Duodenal mucosa (tissue), 2 donors: ENCODE results near the gene PPP2R2D.

ENCODE experiments used
- H3K27ac ChIP-seq: one replicate; pipeline ENCODE4 v1.7.0; 2013; ENCODE audit warnings: low read depth, low read length
- H3K27me3 ChIP-seq, 2 donors: one replicate each; pipeline ENCODE4 v1.7.0; 2013; ENCODE audit warnings: low read length in 2 of 2, control low read depth in 1 of 2; ENCODE audit not compliant: insufficient read depth in 2 of 2, control insufficient read depth in 1 of 2
- H3K36me3 ChIP-seq, 2 donors: one replicate each; pipeline ENCODE4 v1.7.0; 2013; ENCODE audit warnings: low read length in 2 of 2, control low read depth in 1 of 2; ENCODE audit not compliant: insufficient read depth in 2 of 2, control insufficient read depth in 1 of 2
- H3K4me1 ChIP-seq, 2 donors: one replicate each; pipeline ENCODE4 v1.7.0; 2013; ENCODE audit warnings: low read length in 2 of 2, control low read depth in 1 of 2; ENCODE audit not compliant: insufficient read depth in 2 of 2, control insufficient read depth in 1 of 2
- H3K4me3 ChIP-seq, 2 donors: one replicate each; pipeline ENCODE4 v1.7.0; 2013; ENCODE audit warnings: low read length in 2 of 2, low read depth in 1 of 2
- H3K9ac ChIP-seq, 2 donors: one replicate each; pipeline ENCODE4 v1.7.0; 2013; ENCODE audit warnings: low read length in 2 of 2, low read depth in 1 of 2
- H3K9me3 ChIP-seq, 2 donors: one replicate each; pipeline ENCODE4 v1.7.0; 2013; ENCODE audit warnings: low read length in 2 of 2, control low read depth in 1 of 2; ENCODE audit not compliant: control insufficient read depth in 1 of 2

Gene PPP2R2D

DNA sequence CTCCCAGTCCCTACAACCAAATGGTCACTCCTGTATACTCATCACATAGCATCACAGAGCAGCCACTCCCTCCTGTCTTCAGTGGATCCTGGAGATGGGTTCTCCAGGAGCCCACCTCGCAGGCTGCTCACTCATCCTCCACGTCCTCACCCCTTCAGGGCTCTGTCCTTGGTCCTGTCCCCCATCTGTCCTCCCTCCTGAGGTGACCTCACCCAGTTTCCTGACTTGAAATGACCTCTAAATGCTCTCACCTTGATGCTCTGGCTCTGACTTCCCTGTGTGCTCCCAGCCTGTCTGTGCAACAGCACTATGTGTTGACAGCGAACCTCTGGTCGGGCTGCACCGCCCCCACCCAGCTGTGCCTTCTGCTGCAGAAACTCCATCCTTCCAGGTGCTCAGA is 2.1 kb upstream of the PPP2R2D start:
- H3K9ac ChIP-seq: no peak overlapping the region
- no peaks in the 10 kb centered on the region for H3K36me3 ChIP-seq
- no peaks in the 10 kb centered on the region for H3K9me3 ChIP-seq
- no peak overlapping the region for H3K27ac ChIP-seq
- no peak overlapping the region for H3K4me3 ChIP-seq
- H3K4me1 ChIP-seq: peaks cover 24 to 31% of the 10 kb centered on the region in 2 donors
- H3K27me3 ChIP-seq: peaks cover 10 to 15% of the 10 kb centered on the region in 2 donors

DNA sequence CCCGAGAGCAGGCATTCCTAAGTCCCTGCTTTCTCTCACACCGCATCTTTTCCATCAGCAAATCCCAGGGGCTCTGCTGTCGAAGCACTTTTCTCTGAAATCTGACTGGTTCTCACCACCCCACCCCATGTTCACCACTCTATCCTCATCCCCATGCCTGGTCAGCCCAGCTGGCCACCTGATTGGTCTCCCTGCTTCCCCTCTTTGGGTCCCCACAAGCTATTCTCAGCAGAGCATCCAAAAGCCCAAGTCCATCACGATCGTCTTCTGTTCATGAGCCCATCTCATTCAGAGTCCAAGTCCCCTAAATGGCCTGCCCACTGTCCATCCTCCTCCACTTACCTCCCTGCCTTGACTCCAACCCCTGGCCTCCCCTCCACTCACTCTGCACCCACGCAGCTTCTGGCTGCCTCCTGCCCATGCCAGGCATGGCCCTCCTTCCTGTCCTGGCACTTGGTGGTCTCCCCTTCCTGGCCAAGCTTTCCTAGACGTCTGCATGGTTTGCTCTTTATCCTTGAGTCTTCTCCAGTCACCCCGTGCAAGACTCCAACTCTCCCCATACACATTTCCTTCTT is 1.6 kb upstream of the PPP2R2D start:
- Histone ChIP-seq H3K9ac (no peak overlapping the region), H3K27me3 (peaks cover 10 to 13% of the 10 kb centered on the region in 2 donors), H3K27ac (no peak overlapping the region), H3K36me3 (no peaks in the 10 kb centered on the region), H3K4me1 (peaks cover 26 to 33% of the 10 kb centered on the region in 2 donors), H3K4me3 (peak overlapping the region; percentile 63 to 83), H3K9me3 (no peaks in the 10 kb centered on the region)

DNA sequence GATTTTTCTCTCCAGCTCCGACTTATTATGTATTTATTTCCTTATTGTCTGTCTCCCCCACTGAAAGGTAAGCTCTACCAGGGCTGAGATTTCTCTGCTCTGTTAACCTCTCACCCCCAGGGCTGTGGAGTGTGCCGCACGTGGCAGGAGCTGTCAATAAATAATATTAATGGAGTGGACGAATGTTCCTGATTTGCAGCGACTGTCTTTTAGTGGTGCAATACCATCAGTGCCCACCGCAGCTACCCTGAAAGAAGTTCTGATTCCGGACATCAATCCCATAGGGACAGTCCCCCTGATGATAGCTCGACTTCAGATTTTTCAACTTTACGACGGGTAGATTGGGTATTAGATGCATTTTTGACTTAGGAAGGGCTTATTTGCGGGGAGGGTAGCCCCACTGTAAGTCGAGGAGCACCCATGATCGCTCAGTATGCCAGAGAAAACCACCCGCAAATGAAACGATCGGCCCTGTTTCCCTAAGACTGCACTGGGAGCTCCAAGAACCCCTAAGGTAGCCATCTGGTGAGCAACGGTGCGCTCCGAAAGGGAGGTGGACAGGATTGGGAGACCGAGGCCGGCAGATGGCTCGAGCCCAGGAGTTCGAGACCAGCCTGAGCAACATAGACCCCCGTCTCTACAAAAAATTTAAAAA is 986 bp upstream of the PPP2R2D start:
- H3K9me3 ChIP-seq: no peaks in the 10 kb centered on the region
- no peaks in the 10 kb centered on the region for H3K36me3 ChIP-seq
- peaks cover 10 to 13% of the 10 kb centered on the region in 2 donors for H3K27me3 ChIP-seq
- peak overlapping the region; percentile 63 to 83 for H3K4me3 ChIP-seq
- peak overlapping the region; percentile 64 to 79 for H3K9ac ChIP-seq
- H3K27ac ChIP-seq: peak overlapping the region; percentile 91
- peaks cover 31 to 39% of the 10 kb centered on the region in 2 donors for H3K4me1 ChIP-seq

DNA sequence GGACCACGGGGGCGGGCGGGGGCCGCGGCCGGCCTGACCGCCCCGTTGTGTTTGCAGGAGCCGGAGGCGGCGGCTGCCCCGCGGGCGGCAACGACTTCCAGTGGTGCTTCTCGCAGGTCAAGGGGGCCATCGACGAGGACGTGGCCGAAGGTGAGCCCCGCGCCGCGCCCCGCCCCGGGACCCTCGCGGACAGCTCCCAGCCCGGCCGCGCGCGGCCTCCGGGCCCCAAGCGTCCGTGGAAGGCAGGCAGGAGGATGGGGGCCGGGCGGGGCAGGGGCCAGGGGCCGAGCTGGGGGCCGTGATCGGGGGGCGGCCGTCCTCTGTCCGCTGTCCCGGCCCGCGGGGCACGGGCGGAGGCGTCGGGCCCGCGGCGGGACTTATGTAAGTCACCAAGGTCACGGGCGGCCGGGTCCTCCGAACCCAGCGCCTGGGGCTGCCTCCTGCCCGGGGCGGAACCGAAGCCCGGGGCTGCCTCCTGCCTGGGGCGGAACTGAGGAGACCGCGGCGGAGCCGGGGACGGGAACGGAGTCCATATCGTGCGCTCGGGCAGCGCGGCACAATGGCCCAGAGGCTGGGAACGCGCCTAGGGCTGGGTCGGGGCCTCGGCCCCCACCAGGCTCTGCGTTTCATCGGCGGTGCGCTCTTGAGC is 497 bp downstream of the PPP2R2D start:
- peak overlapping the region; percentile 82 to 88 for H3K4me3 ChIP-seq
- peak overlapping the region; percentile 82 to 87 for H3K9ac ChIP-seq
- peaks cover 0 to 12% of the 10 kb centered on the region in 2 donors for H3K36me3 ChIP-seq
- H3K27ac ChIP-seq: peak overlapping the region; percentile 91
- no peaks in the 10 kb centered on the region for H3K9me3 ChIP-seq
- peaks cover 46 to 52% of the 10 kb centered on the region in 2 donors for H3K4me1 ChIP-seq
- peaks cover 10 to 13% of the 10 kb centered on the region in 2 donors for H3K27me3 ChIP-seq

DNA sequence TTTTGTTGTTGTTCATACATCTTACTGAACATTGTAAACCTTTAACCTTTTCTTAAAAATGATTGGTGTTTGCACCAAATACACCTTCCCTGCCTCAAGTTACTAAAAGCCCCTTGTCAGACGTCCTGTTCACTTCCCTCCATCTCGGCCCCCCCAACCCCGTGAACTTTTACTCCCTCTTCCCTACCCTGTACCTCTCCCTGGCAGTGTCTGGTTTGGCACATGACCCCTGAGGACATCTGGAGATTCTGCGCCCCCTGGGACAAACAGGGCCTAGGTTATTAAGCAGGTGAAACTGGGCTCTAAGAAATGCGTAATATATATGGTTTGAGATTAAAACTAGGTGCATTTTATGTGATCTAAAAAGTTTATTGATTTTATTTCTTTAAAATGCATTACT is 1.4 kb downstream of the PPP2R2D start:
- Histone ChIP-seq H3K27ac (no peak overlapping the region), H3K4me3 (peak overlapping the region; percentile 82 to 88), H3K9ac (peak overlapping the region; percentile 82 to 87), H3K27me3 (peaks cover 10 to 13% of the 10 kb centered on the region in 2 donors), H3K36me3 (peaks cover 0 to 14% of the 10 kb centered on the region in 2 donors), H3K4me1 (peaks cover 46 to 51% of the 10 kb centered on the region in 2 donors), H3K9me3 (no peaks in the 10 kb centered on the region)

DNA sequence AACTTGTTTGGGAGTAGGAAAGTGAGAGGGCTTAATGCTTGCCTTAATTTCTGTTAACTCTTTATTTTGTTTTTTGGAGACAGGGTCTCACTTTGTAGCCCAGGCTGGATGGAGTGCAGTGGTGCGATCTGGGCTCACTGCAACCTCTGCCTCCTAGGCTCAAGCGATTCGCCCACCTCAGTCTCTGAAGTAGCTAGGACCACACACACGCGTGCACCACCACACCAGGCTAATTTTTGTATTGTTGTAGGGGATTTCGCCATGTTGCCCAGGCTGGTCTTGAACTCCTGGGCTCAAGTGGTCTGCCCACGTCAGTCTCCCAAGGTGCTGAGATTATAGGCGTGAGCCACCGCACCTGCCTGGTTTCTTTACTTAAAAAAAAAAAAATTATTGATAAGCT is 1.9 kb downstream of the PPP2R2D start:
- peaks cover 46 to 48% of the 10 kb centered on the region in 2 donors for H3K4me1 ChIP-seq
- peak overlapping the region; percentile 82 to 87 for H3K9ac ChIP-seq
- H3K27ac ChIP-seq: no peak overlapping the region
- peaks cover 10 to 13% of the 10 kb centered on the region in 2 donors for H3K27me3 ChIP-seq
- H3K9me3 ChIP-seq: no peaks in the 10 kb centered on the region
- H3K4me3 ChIP-seq: peak overlapping the region; percentile 28 to 88
- peaks cover 0 to 14% of the 10 kb centered on the region in 2 donors for H3K36me3 ChIP-seq

DNA sequence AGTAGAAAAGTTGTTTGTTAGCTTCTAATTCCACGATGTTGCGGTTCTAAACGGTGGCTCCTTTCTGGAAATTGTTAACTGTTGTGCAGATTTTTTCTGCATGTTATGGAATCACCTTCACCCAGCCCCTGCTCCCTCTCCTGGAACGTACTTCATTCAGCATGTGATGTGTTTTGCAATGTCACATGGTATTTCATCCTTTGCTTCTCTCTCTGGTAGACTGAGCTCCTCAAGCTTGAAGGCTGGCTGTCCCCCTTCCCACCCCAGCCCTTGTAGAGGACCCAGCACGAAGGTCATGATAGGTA is 4.4 kb downstream of the PPP2R2D start:
- Histone ChIP-seq H3K4me1 (peaks cover 37 to 43% of the 10 kb centered on the region in 2 donors), H3K27me3 (no peaks in the 10 kb centered on the region), H3K9ac (no peak overlapping the region), H3K4me3 (no peak overlapping the region), H3K27ac (no peak overlapping the region), H3K36me3 (peaks cover 0 to 34% of the 10 kb centered on the region in 2 donors), H3K9me3 (no peaks in the 10 kb centered on the region)

DNA sequence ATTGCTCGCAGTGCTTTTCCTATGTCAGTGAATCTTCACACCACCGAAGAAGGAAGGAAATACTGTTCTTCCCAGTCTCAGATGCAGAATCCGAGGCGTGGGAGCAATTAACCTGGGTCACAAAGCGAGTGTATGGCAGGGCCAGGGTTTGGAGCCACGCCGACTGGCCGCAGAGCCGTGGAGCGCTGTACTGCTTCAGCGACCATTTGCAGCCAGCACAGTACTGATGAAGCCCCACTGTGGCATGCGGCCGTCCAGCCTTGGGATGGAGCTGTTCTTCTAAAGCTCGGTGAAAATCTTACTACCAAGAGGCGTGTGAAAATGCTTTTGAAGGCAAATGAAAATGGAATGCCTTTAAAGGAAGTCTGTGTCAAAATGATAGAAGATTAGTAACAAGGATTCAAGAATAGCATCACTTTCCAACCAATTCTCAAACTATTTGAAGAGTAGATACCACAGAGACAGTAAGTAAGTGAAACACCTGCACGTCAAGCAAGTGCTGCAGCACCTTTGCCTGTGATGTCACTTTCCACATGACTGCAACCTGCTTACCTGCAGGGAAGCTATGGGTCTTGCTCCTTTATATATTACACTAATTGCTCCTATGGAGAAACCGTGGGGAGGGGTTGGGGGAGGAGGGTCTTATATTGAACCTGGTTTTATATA is 4.9 kb downstream of the PPP2R2D start:
- no peak overlapping the region for H3K27ac ChIP-seq
- H3K9me3 ChIP-seq: no peaks in the 10 kb centered on the region
- peaks cover 37 to 44% of the 10 kb centered on the region in 2 donors for H3K4me1 ChIP-seq
- no peaks in the 10 kb centered on the region for H3K27me3 ChIP-seq
- no peak overlapping the region for H3K4me3 ChIP-seq
- H3K9ac ChIP-seq: no peak overlapping the region
- H3K36me3 ChIP-seq: peaks cover 0 to 34% of the 10 kb centered on the region in 2 donors

DNA sequence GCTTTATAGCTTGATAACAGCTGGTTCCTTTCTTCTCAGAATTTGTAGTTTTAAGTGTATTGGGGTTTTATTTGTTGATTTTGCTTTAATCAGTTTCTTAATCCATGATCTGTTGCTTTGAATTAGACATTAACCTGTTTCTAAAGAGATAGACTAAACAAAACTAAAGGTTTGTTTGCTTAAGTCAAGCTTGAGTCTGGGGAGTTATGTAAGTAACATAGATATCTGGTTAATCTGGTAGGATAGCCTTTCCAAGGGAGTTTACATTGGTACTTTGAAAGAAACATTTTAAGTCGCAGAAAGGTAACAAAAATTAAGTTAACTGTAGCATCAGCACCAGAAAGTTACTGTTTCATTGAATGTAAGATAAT is 5.4 kb downstream of the PPP2R2D start:
- peaks cover 37 to 49% of the 10 kb centered on the region in 2 donors for H3K4me1 ChIP-seq

DNA sequence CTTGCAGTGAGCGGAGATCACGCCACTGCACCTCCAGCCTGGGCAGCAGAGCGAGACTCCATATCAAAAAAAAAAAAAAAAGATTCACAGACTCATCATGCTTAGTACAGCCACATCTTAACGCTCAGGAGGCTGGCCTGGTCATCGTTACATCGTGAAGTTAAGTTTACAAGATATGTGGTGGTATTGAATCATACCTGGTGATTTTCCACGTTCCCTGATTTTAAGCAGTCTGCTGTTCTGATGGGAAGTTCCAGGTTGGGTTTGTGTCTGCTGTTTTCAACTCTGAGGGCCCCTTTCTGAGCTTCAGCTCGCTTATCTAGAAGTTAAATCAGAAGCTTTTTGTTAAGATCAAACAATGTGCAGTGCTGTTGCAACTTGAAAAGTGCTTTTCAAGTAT is 6.9 kb downstream of the PPP2R2D start:
- Histone ChIP-seq H3K9ac (no peak overlapping the region), H3K36me3 (peaks cover 4 to 52% of the 10 kb centered on the region in 2 donors), H3K9me3 (no peaks in the 10 kb centered on the region), H3K4me1 (peaks cover 28 to 43% of the 10 kb centered on the region in 2 donors), H3K27ac (no peak overlapping the region), H3K4me3 (no peak overlapping the region), H3K27me3 (no peaks in the 10 kb centered on the region)

More for the DNA sequence above, 5.4 kb downstream of the PPP2R2D start:
- H3K9me3 ChIP-seq: no peaks in the 10 kb centered on the region
- no peak overlapping the region for H3K4me3 ChIP-seq
- no peak overlapping the region for H3K27ac ChIP-seq
- no peaks in the 10 kb centered on the region for H3K27me3 ChIP-seq
- no peak overlapping the region for H3K9ac ChIP-seq
- H3K36me3 ChIP-seq: peaks cover 0 to 39% of the 10 kb centered on the region in 2 donors
